H1 (cell line): ENCODE results near the gene RPS26. TPM values are rescaled to one million over a fixed set of nuclear protein-coding genes. Genes with fewer than 3 reads are reported as not detected.
A peak's percentile ranks its signal among the peaks of the same experiment; 100 is the strongest.

Experiments used
- CTCF ChIA-PET: fragments of 300-600 bp; sonication (Branson Sonifier 250); formaldehyde crosslinking; loops from one replicate; lab custom pipeline; 2021; ENCODE audit not compliant: partially characterized antibody; lab: Charles Lee
- POLR2A ChIA-PET: fragments of 300-600 bp; sonication (Branson Sonifier 250); formaldehyde crosslinking; loops from one replicate; lab custom pipeline; 2021; ENCODE audit warnings: inconsistent platforms; ENCODE audit not compliant: partially characterized antibody; lab: Charles Lee
- DNase-seq, 2 experiments: peaks; one replicate each; pipeline versions ENCODE4 v3.0.0 to v3.0.0-alpha.2; 2010 to 2022; ENCODE audit warnings: low spot score in 2 of 2, low read depth in 1 of 2, mixed read lengths in 1 of 2
- FAIRE-seq: peaks from 2 replicates; lab custom pipeline; 2011; peaks lifted over from hg19 to GRCh38; lab: Jason Lieb, UNC
- H2AFZ ChIP-seq: 2 replicates; pipeline ENCODE4 v1.8.1; 2012; ENCODE audit warnings: low read length, inconsistent platforms
- H2AK5ac ChIP-seq: 2 replicates; pipeline ENCODE4 v1.6.1; 2013; ENCODE audit warnings: low read depth, low read length
- H2BK120ac ChIP-seq: replicated peaks from 2 replicates; pipeline ENCODE3; 2013; ENCODE audit warnings: low read depth, low read length, inconsistent platforms
- H2BK12ac ChIP-seq: 2 replicates; pipeline ENCODE4 v1.6.1; 2013; ENCODE audit warnings: low read depth, low read length
- H2BK15ac ChIP-seq: 2 replicates; pipeline ENCODE4 v1.6.1; 2013; ENCODE audit warnings: low read length
- H2BK20ac ChIP-seq: 2 replicates; pipeline ENCODE4 v1.6.1; 2013; ENCODE audit warnings: low read length
- H2BK5ac ChIP-seq: 2 replicates; pipeline ENCODE4 v1.6.1; 2013; ENCODE audit warnings: low read depth, low read length
- H3K14ac ChIP-seq: 2 replicates; pipeline ENCODE4 v1.6.1; 2013; ENCODE audit warnings: inconsistent platforms; ENCODE audit not compliant: insufficient read length
- H3K18ac ChIP-seq: 2 replicates; pipeline ENCODE4 v1.6.1; 2013; ENCODE audit warnings: low read length; ENCODE audit errors: extremely low read depth
- H3K23ac ChIP-seq: 2 replicates; pipeline ENCODE4 v1.6.1; 2013; ENCODE audit warnings: inconsistent platforms; ENCODE audit not compliant: insufficient read length
- H3K23me2 ChIP-seq: 2 replicates; pipeline ENCODE4 v1.6.1; 2013; ENCODE audit warnings: low read depth, low read length
- H3K27ac ChIP-seq: 2 replicates; pipeline ENCODE4 v1.6.1; 2011; ENCODE audit warnings: low read depth, low read length, inconsistent platforms
- H3K27me3 ChIP-seq, 4 experiments: replicated peaks in 1 of 4; 1 replicate in 1 of 4; 2 replicates in 3 of 4; pipeline versions ENCODE4 v1.6.1 to v1.8.1; 2011 to 2013; ENCODE audit warnings: low read length in 3 of 4, mild to moderate bottlenecking in 3 of 4, inconsistent platforms in 2 of 4, mixed read lengths in 2 of 4, moderate library complexity in 1 of 4; ENCODE audit not compliant: control insufficient read depth in 3 of 4, insufficient read depth in 3 of 4; ENCODE audit errors: extremely low read depth in 1 of 4
- H3K36me3 ChIP-seq, 4 experiments: 2 replicates each; pipeline versions ENCODE4 v1.6.1 to v1.8.1; 2011 to 2013; ENCODE audit warnings: mild to moderate bottlenecking in 4 of 4, low read length in 3 of 4, moderate library complexity in 2 of 4, control low read depth in 1 of 4, inconsistent platforms in 1 of 4; ENCODE audit not compliant: insufficient read depth in 4 of 4, control insufficient read depth in 2 of 4
- H3K4ac ChIP-seq: replicated peaks from 2 replicates; pipeline ENCODE3; 2013; ENCODE audit warnings: low read length, low read depth, mixed read lengths, inconsistent platforms; ENCODE audit not compliant: insufficient read length
- H3K4me1 ChIP-seq, 4 experiments: replicated peaks in 1 of 4; 1 replicate in 1 of 4; 2 replicates in 3 of 4; pipeline versions ENCODE4 v1.6.1 to v1.8.1; 2011 to 2013; ENCODE audit warnings: low read length in 3 of 4, inconsistent platforms in 2 of 4, mixed read lengths in 1 of 4; ENCODE audit not compliant: insufficient read depth in 4 of 4, control insufficient read depth in 3 of 4
- H3K4me2 ChIP-seq, 2 experiments: 2 replicates each; pipeline versions ENCODE4 v1.6.1 to v1.8.1; 2011 to 2013; ENCODE audit warnings: low read depth in 2 of 2, low read length in 2 of 2, control low read depth in 1 of 2, inconsistent platforms in 1 of 2, mild to moderate bottlenecking in 1 of 2; ENCODE audit not compliant: insufficient read depth in 1 of 2
- H3K4me3 ChIP-seq, 4 experiments: fragments of 200-600, 300-600 bp in 1 of 4; sonication (generic), shearing (Covaris generic), sonication (Bioruptor Twin) in 1 of 4; 2 replicates each; pipeline versions ENCODE4 v1.5.1 to v1.8.1; 2011 to 2016; ENCODE audit warnings: low read length in 4 of 4, low read depth in 3 of 4, control low read depth in 2 of 4, inconsistent platforms in 2 of 4, mild to moderate bottlenecking in 2 of 4, mixed read lengths in 1 of 4, moderate library complexity in 1 of 4; ENCODE audit not compliant: insufficient read depth in 2 of 4; ENCODE audit errors: extremely low read depth in 1 of 4
- H3K56ac ChIP-seq: replicated peaks from 2 replicates; pipeline ENCODE3; 2013; ENCODE audit warnings: low read depth, mild to moderate bottlenecking, mixed read lengths, low read length, inconsistent platforms; ENCODE audit not compliant: insufficient read length
- H3K79me1 ChIP-seq: 2 replicates; pipeline ENCODE4 v1.6.1; 2013; ENCODE audit warnings: low read depth, low read length, control low read depth
- H3K79me2 ChIP-seq, 2 experiments: 2 replicates each; pipeline versions ENCODE4 v1.6.1 to v1.8.1; 2012 to 2013; ENCODE audit warnings: low read length in 2 of 2, mild to moderate bottlenecking in 2 of 2, inconsistent platforms in 1 of 2; ENCODE audit not compliant: insufficient read depth in 2 of 2, control insufficient read depth in 1 of 2
- H3K9ac ChIP-seq, 4 experiments: replicated peaks in 1 of 4; 1 replicate in 1 of 4; 2 replicates in 3 of 4; pipeline versions ENCODE4 v1.6.1 to v1.8.1; 2011 to 2013; ENCODE audit warnings: low read depth in 3 of 4, low read length in 3 of 4, control low read depth in 2 of 4, mild to moderate bottlenecking in 2 of 4, moderate library complexity in 2 of 4, inconsistent platforms in 1 of 4; ENCODE audit errors: extremely low read depth in 1 of 4
- H3K9me3 ChIP-seq, 2 experiments: 2 replicates each; pipeline versions ENCODE4 v1.6.1 to v1.8.1; 2012 to 2013; ENCODE audit warnings: mild to moderate bottlenecking in 2 of 2, moderate library complexity in 2 of 2, control low read depth in 1 of 2, inconsistent platforms in 1 of 2, low read depth in 1 of 2, low read length in 1 of 2, mixed read lengths in 1 of 2; ENCODE audit not compliant: insufficient read depth in 2 of 2
- H4K20me1 ChIP-seq, 2 experiments: replicated peaks in 1 of 2; 2 replicates each; pipeline versions ENCODE3 to v1.8.1; 2011 to 2013; ENCODE audit warnings: inconsistent platforms in 2 of 2, low read length in 2 of 2, mild to moderate bottlenecking in 1 of 2; ENCODE audit not compliant: insufficient read depth in 2 of 2, control insufficient read depth in 1 of 2
- H4K5ac ChIP-seq: 2 replicates; pipeline ENCODE4 v1.6.1; 2013; ENCODE audit warnings: low read length, low read depth, mixed read lengths, inconsistent platforms; ENCODE audit not compliant: insufficient read length
- H4K8ac ChIP-seq: 2 replicates; pipeline ENCODE4 v1.8.0; 2013; ENCODE audit warnings: mild to moderate bottlenecking, moderate library complexity, low read length, inconsistent platforms; ENCODE audit not compliant: insufficient read depth; ENCODE audit errors: extremely low read depth
- H4K91ac ChIP-seq: replicated peaks from 2 replicates; pipeline ENCODE3; 2013; ENCODE audit warnings: low read length, mixed read lengths, inconsistent platforms; ENCODE audit not compliant: insufficient read length
- POLR2A ChIP-seq, 2 experiments: IDR thresholded peaks; 1 replicate in 1 of 2; 2 replicates in 1 of 2; pipeline ENCODE4 v1.6.1; 2011; ENCODE audit warnings: low read depth in 2 of 2, low read length in 2 of 2, mild to moderate bottlenecking in 2 of 2; ENCODE audit errors: control extremely low read depth in 1 of 2
- POLR2AphosphoS5 ChIP-seq: IDR thresholded peaks from 2 replicates; pipeline ENCODE4 v1.6.1; 2011; ENCODE audit warnings: low read depth, low read length
- TAF1 ChIP-seq: IDR thresholded peaks from 2 replicates; pipeline ENCODE4 v1.6.1; 2011; ENCODE audit warnings: mild to moderate bottlenecking, low read depth, low read length
- YY1 ChIP-seq: IDR thresholded peaks from 2 replicates; pipeline ENCODE4 v1.6.1; 2011; ENCODE audit warnings: low read depth, mild to moderate bottlenecking, low read length
- ZNF274 ChIP-seq: IDR thresholded peaks from 2 replicates; pipeline ENCODE4 v1.7.0; 2012; ENCODE audit warnings: low read length, borderline replicate concordance; ENCODE audit errors: extremely low read depth
- WGBS, 2 experiments: shearing (Covaris generic) in 1 of 2; methylation state at CpG; one replicate each; pipeline versions ENCODE4 v1.1.6 to v1.1.7; 2013 to 2015; ENCODE audit warnings: low lambda C conversion rate in 2 of 2, mixed read lengths in 2 of 2, inconsistent platforms in 1 of 2, low coverage in 1 of 2, missing lambda C conversion rate in 1 of 2; ENCODE audit not compliant: insufficient replicate concordance in 2 of 2, insufficient coverage in 1 of 2, insufficient read length in 1 of 2; ENCODE audit errors: extremely low coverage in 1 of 2, missing lambda C conversion rate in 1 of 2; 5-methylcytosine and 5-hydroxymethylcytosine counted together
- polyA plus RNA-seq, 7 experiments: library from polyadenylated mRNA; depleted of rRNA in 3 of 7; stranded (reverse) in 5 of 7; unstranded in 2 of 7; fragments of >200 nt in 5 of 7; fragments of 200-250 nt in 2 of 7; gene quantifications; 1 replicate in 5 of 7; 2 replicates in 1 of 7; 4 replicates in 1 of 7; pipeline versions ENCODE4 v1.2.1 to v1.2.3, GENCODE V29; 2011 to 2013; ENCODE audit warnings: missing spikeins in 2 of 7, mixed read lengths in 2 of 7
- total RNA-seq: library from RNA; stranded (reverse); fragmentation: NEBNext Ultra II Directional; extraction: Animal tissue kit (Norgen Biotek cat#: 25700); gene quantifications from 2 replicates; pipeline ENCODE4 v1.2.1, GENCODE V29; 2021
- TF ChIP-seq, protein P1 (sequence below): IDR thresholded peaks from 2 replicates; pipeline ENCODE4 v1.6.1; 2011; ENCODE audit warnings: low read length, improper control_type of control experiment
- TF ChIP-seq, protein P2 (sequence below): IDR thresholded peaks from 2 replicates; pipeline ENCODE4 v1.6.1; 2012; ENCODE audit warnings: inconsistent platforms
- TF ChIP-seq, protein P3 (sequence below): IDR thresholded peaks from 2 replicates; pipeline ENCODE4 v1.6.1; 2011; ENCODE audit warnings: low read depth, mild to moderate bottlenecking, low read length; ENCODE audit not compliant: insufficient read depth

Gene RPS26
- total and polyA plus RNA-seq, 2 of the 8 experiments (the other 6 are each of a cell fraction or from before 2014, with no cell fraction given) = 53.4 to 1,922 TPM

DNA sequence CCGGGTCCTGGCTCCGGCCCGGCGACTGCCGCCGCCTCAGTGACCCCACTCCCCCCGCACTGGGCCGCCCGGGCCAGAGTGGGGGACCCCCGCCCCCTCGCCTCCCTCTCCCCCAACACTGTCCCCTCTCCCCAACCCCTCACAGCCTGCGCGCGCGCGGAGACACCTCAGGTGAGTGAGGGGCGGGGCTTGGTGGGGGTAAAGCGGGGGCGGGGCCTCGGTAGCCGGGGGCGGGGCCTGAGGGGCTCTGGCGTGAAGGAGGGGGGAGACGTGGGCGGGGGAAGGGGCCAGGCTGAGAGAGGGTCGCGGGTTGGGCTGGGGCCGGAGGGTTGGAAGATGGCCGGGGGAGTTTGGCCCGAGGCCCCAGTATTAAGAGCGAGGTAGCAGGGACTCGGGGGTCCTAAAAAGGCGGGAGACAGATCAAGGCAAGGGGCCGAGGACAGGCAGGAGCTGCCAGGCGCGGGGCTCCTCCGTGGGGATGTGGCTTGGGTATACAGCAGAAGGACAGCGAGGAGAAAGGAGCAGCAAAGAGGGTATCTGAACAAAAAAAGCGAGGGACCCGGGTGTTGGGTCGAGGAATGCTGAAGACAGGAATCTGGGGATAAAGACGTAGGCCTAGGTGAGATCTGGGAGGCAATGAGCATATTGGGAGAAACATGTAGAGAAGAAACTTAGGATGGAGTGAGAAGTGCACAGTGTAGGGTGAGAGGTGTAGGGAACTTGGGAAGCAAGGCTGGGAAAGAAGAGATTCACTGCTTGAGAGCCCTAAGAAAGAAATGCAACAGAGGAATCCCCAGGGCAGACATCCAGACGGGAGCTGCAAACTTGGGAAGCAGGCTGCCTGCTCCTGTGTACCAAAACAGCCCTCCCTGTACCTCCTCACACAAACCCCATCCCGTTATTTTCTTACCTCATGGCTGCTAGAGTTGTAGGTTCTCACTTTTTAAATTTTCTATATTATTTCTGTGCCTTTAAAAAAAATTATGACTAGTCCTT is 33.9 kb upstream of the RPS26 start:
- peak overlapping the region; percentile 56 to 91 (median 76) for H3K9ac ChIP-seq
- H3K4me2 ChIP-seq = peak overlapping the region; percentile 81 to 84
- peak overlapping the region; percentile 92; the same call in 1 of the 2 replicates for H2BK12ac ChIP-seq
- H2AFZ ChIP-seq = peak overlapping the region; percentile 10
- peaks cover 0 to 8% (median 2%) of the 10 kb centered on the region in 4 experiments; a peak in 2 of 8 replicates for H3K36me3 ChIP-seq
- H3K79me2 ChIP-seq = no peaks in the 10 kb centered on the region
- no peaks in the 10 kb centered on the region for H4K20me1 ChIP-seq
- no peak overlapping the region for H2AK5ac ChIP-seq
- peaks cover 0 to 4% (median 2%) of the 10 kb centered on the region in 4 experiments; a peak in 3 of 7 replicates for H3K4me1 ChIP-seq
- H3K23ac ChIP-seq = no peak overlapping the region
- peak overlapping the region; percentile 92; the same call in 1 of the 2 replicates for H2BK15ac ChIP-seq
- peak in 1 of 2 experiments; percentile 94 for DNase-seq
- H4K91ac ChIP-seq = no peak overlapping the region
- FAIRE-seq = no peak
- ChIA-PET CTCF (interaction anchor here (0.7 to 4.0 kb wide), 6 partner anchors 11 to 269 kb away, joined by 3 to 20 read pairs (median 8); partner anchors contain the start of gene SUOX), POLR2A (interaction anchor here (0.6 to 6.9 kb wide), 28 partner anchors 10 to 314 kb away, joined by 3 to 82 read pairs (median 4); partner anchors contain the start of genes CD63, ERBB3, IKZF4 and RAB5B)
- H4K8ac ChIP-seq = peak overlapping the region; percentile 88
- WGBS, 2 experiments = 7% methylated on average over 11 of the region's 44 CpGs; no CpG with 5 or more reads in 1 of the 2 experiments
- peak overlapping the region; percentile 93 for H3K18ac ChIP-seq
- peak overlapping the region; percentile 52 to 90 (median 83) for H3K4me3 ChIP-seq
- H3K14ac ChIP-seq = no peak overlapping the region
- no peaks in the 10 kb centered on the region for H3K9me3 ChIP-seq
- H2BK5ac ChIP-seq = peak overlapping the region; percentile 92
- 0 out of 2 replicates have a peak, but pooled peaks cover 2% of the 10 kb centered on the region for H3K79me1 ChIP-seq
- H3K4ac ChIP-seq = no peak overlapping the region
- H3K23me2 ChIP-seq = peaks cover 9% of the 10 kb centered on the region
- H3K27ac ChIP-seq = peak overlapping the region; percentile 62
- peak overlapping the region; percentile 82 for H4K5ac ChIP-seq
- H2BK120ac ChIP-seq = no peak overlapping the region
- H3K27me3 ChIP-seq = no peaks in the 10 kb centered on the region
- no peak overlapping the region for H2BK20ac ChIP-seq
- peak overlapping the region; percentile 88 for H3K56ac ChIP-seq
- TF ChIP-seq, protein P1, sequence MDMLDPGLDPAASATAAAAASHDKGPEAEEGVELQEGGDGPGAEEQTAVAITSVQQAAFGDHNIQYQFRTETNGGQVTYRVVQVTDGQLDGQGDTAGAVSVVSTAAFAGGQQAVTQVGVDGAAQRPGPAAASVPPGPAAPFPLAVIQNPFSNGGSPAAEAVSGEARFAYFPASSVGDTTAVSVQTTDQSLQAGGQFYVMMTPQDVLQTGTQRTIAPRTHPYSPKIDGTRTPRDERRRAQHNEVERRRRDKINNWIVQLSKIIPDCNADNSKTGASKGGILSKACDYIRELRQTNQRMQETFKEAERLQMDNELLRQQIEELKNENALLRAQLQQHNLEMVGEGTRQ = no peak
- TF ChIP-seq, protein P2, sequence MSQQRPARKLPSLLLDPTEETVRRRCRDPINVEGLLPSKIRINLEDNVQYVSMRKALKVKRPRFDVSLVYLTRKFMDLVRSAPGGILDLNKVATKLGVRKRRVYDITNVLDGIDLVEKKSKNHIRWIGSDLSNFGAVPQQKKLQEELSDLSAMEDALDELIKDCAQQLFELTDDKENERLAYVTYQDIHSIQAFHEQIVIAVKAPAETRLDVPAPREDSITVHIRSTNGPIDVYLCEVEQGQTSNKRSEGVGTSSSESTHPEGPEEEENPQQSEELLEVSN = no peak; the same call in 1 of the 2 replicates
- TF ChIP-seq POLR2A (IDR thresholded peaks at IDR 0.05; ENCODE audit: control extremely low read depth in 1 of 2, low read depth in 2 of 2, low read length in 2 of 2) (peak; percentile 63), YY1 (no peak), TAF1 (peak; percentile 62; the same call in 1 of the 2 replicates), ZNF274 (no peak), POLR2AphosphoS5 (peak; percentile 47)
- TF ChIP-seq, protein P3, sequence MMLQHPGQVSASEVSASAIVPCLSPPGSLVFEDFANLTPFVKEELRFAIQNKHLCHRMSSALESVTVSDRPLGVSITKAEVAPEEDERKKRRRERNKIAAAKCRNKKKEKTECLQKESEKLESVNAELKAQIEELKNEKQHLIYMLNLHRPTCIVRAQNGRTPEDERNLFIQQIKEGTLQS = no peak
